ENCODE results near the gene PHOX2B.
"Not testable (repeated sequence)": the region's sequence is repeated elsewhere in the genome, so short reads cannot be mapped to it uniquely, and the experiment has no call there.

PHOX2B gene

DNA sequence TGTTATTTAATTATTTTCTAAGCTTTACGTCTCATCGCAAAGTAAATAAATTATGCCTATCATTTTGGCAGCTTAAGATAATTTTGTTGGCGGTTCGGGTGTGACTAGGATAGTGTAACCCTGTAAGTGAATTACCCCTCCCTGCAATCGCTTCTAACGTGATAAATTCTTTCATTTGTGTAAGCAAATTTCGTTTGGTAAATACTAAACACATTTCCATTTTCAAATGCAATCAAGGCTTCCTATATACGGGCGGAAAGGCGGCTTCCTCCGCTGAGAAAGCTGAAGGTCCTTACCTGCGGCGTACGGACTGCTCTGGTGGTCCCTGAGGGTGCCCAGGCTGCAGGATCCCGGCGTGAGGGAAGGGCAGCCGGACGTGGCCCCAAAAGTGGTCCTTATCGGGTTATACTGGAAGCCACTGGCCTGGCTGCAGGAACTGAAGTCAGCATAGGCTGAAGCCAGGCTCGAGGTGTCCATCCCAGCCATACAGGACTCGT is 403 bp downstream of the PHOX2B start:
- in situ Hi-C loops (cut with MboI; ENCODE audit: low sequenced_read_pairs) = no loop called here

DNA sequence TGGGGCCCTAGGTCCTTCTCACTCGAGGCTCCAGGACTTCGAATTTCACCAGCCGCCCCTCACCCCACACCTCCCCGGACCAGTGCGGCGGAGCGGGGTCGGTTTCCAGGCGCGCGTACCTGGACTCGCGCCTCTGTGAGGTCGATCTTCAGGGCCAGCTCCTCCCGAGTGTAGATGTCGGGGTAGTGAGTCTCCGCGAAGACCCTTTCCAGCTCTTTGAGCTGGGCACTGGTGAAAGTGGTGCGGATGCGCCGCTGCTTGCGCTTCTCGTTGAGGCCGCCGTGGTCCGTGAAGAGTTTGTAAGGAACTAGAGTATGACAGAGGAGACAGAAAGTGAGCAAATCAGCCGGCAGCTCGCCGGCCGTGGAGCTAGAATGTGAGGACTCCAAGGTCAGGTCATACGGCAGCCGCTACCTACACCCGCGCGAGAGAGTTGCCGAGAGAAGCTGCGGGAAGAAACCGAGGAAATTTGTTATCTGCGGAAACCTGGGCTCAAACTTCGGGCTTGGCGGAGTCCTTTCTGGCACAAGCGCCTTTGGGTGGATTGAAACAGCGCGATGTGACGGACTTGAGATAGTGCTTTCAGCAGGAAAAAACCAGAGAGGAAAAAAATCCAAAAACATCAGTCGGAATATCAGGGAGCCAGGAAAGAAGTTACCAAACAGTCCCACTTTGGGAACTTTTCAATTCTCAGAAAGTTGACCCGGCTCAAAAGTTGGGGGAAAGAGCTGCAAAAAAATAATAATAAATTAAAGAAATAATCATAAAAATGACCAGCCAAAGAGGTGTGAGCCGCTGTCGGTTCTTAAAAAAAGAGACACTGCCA is 1.1 kb downstream of the PHOX2B start:
- in situ Hi-C loops (cut with MboI; ENCODE audit: low sequenced_read_pairs) = no loop called here

DNA sequence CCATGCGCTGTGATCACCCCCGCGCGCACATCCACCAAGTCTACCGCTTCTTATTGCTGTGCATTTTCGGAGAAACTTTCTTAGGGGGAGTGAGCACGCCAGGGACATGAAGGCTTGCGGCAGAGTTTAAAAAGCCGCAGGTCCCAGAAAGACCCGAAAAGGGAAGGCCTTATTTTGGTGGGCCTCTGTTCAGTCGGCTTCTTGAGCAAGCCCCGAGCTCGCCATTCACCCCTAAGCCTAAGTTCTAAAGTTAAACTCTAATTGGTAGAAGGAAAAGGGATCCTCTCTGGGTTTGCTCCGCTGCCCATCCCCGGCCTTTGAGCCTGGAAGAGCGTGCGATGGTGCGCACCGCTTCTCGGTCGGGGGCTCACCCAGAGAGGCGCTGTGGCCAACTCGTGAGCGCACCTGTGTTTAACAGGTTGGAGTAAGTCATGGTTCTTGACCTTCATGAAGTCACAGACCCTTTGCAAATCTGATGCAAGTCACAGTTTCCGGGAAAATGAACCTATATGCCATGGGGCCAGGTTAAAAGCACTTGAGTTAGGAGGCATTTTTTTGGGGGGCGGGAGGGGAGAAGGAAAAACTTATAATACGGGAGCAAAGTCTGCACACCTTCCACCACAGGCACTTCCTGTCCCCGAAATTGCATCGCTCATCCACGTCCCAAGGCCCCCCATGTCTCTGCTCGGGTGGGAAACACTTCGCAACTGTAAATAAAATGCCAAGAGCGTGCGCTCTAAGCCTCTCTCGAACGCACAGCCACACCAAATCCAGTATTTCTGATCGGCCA is 1.9 kb downstream of the PHOX2B start:
- in situ Hi-C loops (cut with MboI; ENCODE audit: low sequenced_read_pairs) = no loop called here

DNA sequence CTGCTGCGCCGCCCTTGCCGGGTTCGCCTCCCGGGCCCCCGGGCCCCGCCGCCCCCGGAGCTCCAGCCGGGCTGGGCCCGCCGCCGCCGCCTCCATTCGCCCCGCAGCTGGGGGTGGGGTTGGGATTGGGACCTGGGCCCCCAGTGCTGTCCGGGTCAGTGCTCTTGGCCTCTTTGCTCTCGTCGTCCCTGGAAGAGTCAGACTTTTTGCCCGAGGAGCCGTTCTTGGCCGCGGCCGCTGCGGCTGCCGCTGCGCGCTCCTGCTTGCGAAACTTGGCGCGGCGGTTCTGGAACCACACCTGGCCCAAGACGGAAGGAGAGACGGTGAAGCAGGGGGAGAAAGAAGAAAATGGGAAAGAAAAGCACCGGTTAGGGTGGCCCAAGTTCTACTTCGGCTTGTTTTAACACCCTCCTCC is 2.5 kb downstream of the PHOX2B start:
- in situ Hi-C loops (cut with MboI; ENCODE audit: low sequenced_read_pairs) = no loop called here

DNA sequence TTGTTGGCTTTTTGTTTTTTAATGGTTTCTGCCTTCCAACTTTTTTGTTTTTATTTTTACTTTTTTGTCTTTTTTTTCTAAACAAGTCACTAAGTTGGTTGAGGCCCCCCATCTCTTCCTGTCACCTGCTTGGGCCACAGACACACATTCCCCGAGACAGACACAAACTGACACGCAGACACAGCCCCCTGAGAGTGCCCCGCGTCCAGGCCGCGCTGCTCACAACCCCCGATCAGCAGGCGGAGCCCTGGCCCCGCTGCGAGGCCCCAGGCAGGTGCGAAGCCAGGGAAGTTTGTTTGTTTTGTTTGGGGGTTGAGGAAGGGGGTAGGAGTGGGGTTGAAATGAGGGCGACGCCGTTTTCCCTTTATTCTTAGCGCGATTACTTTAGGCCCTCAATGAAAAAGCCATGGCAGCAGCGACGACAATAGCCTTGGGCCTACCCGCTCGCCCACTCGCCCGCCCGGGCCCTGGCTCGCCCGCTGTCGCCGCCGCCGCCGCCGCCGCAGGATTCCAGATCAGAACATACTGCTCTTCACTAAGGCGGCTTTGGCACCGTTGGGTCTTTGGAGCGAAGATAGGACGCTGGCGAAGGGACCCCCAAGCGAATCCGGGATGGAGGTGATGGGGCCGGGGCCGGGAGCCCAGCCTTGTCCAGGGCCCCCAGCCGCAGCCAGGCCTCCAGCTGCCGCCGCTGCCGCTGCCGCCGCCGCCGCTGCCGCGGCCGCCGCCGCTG is 3.1 kb downstream of the PHOX2B start:
- in situ Hi-C loops (cut with MboI; ENCODE audit: low sequenced_read_pairs) = no loop called here

DNA sequence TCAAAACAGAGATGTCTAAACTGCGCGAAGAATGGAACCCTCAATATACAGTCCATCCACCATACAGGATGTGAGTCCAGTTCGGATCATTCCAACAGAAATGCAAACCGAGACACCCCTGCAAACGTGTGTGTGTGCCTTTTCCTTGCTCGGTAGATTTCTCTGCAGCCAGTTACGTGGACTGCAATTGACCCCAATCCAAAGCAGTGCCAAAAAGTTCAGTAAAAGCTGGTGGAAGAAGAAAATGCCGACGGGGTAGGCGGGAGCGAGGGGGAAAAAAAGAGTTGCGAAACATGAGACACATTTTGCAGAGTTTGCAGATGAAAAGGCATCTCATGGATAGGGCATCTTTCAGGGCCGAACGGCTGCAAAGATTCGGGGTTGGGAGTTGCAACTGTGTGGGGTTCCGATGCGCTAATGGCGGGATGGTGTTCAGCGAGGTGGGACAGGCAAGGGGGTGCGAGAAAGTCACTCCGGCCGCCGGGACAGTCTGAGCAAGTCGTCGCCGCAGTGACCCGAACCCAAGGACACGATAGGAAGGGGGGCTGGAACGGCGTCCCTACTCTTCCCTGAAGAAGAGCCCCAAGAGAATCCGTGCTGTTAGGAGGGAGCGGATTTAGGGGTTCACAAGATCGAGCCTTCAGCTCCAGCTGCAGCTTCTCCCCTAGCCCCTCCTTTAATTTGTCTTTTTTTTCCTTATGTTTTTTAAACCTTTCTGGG is 3.8 kb downstream of the PHOX2B start:
- in situ Hi-C loops (cut with MboI; ENCODE audit: low sequenced_read_pairs) = no loop called here

DNA sequence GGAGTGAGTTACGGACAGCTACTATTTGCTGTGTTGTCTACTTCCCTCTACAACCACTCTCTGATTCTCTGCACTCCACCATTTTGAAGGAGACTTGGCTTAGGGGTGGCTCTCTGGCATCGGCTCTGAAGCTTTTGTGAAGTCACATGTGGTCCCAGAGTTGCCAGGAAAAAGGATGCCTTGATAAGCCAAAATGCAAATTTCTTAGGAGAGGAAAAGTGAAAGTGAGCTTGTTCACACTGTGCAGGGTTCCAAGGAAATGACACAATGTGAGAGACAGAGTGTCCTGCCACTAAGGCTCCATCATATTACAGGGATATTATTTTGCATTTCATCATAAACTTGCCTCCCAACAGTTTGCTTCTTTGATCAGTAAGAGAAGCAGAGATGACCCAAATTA is 7.2 kb downstream of the PHOX2B start:
- in situ Hi-C loops (cut with MboI; ENCODE audit: low sequenced_read_pairs) = no loop called here

DNA sequence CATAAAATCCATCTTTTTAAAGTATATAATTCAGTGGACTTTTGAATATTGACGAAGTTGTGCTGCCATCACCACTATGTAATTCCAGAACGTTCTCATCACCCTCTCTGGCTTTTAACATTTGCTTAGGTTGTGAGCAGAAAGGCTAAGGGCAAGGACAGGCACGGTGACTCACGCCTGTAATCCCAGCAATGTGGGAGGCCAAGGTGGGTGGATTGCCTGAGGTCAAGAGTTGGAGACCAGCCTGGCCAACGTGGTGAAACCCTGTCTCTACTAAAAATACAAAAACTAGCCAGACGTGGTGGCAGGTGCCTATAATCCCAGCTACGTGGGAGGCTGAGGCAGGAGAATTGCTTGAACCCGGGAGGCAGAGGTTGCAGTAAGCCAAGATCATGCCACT is 11.0 kb downstream of the PHOX2B start:
- in situ Hi-C loops (cut with MboI; ENCODE audit: low sequenced_read_pairs) = not testable (repeated sequence)

DNA sequence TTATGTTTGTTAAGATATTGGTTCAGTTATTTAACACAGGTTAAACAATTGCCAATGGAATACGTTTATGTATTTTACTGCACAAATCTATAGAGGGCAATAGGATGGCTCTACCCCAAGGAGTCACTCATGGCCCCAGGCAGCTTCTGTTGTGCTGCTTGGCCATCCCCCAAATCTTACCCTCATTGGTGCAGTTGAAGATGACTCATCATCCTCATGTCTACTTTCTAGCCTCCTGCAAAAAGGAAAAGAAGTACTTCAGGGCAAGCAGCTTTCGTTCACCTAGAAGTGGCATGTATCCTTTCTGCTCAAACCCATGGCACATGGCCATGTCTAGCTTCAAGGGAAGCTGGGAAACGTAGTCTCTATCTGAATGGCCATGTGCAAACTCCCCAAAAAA is 14.2 kb downstream of the PHOX2B start:
- in situ Hi-C loops (cut with MboI; ENCODE audit: low sequenced_read_pairs) = no loop called here

DNA sequence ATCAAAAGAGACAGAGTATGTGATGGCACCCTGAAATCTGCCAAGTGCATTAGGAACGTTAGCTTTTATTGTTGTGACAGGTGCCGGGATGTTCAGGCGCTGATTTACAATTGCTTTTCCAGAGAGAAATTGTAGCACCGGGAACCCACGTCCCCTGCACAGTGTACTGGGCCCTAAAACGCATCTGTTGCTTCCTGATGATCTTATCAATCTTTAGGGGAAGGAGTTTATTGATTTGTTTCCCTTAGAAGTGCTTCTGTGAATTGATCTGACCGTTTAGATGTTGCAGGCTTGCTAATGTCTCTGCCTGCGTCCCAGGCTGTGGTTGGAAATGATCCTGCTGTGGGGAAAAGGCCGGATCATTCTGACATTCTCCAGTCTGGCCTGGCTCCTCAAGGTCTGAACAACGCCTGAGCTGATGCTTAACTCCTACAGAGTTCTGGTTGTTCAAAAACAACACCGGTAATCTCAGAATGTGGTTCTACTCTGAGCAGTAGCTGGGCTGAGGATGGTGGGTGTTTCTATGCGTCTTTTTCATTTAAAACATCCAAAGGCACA is 16.9 kb downstream of the PHOX2B start:
- in situ Hi-C loops (cut with MboI; ENCODE audit: low sequenced_read_pairs) = no loop called here

DNA sequence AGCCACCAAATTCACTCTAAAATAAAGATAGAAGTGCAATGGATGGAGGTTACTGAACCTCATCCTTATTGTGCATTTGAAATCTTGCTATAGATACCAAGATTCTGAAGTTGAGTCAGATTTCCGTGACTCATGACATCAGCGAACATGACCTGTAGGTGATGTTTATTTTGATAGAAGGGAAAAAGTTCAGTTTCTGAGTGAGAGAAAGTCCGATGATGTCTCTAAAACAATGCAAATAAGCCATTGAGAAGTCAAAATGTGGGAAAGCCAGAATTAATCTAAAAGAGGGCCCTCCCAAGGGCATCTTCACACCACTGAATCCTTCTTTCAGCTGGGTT is 20.0 kb downstream of the PHOX2B start:
- in situ Hi-C loops (cut with MboI; ENCODE audit: low sequenced_read_pairs) = no loop called here

DNA sequence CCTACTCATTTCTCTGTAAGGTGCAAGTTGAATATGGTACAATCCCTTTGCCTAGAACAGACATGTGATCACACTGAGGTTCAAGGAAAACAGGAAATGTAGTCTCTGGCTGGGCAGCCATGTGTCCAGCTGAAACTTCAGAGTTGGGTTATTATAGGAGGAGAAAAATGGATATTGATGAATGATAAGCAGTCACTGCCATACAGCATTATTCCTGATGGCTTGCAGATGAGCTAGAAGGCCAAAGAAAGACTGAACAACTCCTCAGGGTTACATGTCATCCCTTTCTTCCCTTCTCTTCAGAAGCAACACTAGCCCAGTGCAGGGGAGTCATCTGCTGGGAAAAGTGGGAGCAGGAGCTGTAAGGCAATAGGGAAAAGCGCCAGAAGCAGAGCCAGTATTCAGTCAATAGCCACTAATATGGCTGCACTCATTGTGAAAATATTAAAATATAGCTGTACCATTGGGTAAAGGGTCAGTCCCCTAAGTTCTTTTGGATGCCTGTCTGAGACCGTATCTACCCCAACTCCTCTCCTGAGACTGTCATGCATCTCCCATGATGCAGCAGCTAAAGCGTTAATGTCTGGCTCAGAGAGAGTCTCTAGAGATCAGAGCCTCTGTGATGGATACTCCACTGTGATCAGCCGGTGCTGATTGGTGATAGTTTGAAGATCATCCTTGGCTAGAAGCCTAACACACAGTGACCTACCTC is 20.5 kb downstream of the PHOX2B start:
- in situ Hi-C loops (cut with MboI; ENCODE audit: low sequenced_read_pairs) = no loop called here

DNA sequence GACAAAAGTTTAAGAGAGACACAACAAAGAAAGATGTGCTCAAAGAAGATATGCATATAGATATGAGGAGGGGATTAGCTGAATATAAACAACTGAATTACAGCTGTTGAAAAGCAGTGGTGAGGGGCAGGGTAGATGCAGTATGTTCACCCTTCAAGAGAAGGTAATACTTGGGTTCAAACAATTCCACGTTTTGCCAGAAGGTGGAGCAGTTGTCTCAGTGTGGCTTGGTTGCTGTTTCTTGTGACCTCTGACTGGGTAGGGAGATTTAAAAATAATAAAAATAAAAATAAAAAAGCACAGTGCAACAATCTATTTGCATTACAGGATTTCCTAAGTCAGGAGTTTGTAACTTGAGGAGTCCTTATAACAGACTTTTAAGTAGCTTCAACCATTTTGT is 23.3 kb downstream of the PHOX2B start:
- in situ Hi-C loops (cut with MboI; ENCODE audit: low sequenced_read_pairs) = no loop called here

DNA sequence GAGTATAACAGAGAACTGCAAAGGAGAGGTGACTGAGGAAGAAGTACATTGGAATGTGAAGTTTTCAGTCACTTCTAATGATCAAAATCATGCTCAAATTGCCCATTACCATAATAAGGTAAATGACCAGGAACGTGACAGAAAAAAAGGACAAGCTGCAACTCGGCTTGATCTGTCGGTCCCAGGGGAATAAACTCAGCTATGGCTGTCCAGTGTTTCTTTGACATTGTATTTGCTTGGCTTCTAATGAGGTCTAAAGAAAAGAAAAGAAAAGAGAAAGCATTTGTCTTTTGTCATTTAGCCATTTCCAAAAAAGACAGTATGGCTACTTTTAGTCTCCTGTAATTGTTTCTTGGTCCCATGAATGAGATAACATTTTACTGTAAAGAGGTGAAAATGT is 25.2 kb downstream of the PHOX2B start:
- in situ Hi-C loops (cut with MboI; ENCODE audit: low sequenced_read_pairs) = no loop called here

DNA sequence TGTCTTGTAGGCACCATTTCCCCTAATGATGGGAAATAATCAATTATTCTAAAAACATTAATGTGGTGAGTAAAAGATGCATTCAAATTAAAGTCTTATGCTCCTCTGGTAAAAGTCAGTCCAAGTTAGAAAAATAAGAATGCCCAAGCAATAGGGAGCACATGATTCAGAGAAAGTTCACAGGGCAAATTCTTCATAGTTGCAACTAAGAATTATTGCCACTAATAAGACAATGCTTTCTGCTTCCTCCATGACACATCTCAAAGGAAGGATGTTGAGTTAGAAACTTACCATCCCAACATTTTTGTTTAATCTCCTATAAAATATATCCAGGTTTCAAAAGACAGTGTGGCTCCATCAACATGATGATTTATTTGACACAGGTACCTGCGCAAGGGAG is 26.3 kb downstream of the PHOX2B start:
- in situ Hi-C loops (cut with MboI; ENCODE audit: low sequenced_read_pairs) = no loop called here

DNA sequence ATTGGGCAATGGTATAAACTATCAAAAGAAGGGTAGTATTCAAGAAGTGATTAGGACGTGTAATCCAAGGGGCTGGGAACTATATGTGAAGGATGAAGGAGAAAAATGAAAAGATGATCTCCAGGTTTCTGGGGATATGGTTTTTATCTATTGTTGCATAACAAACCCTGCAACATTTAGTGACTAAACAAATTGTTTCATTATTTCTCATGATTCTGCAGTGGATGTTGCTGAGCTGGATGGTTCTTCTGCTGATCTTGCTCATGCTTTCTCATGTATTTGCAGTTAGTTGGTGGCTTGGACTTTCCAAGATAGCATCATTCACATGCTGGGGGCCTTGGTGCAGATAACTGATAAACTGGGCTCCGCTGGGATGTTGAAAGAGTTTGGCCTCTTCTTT is 29.1 kb downstream of the PHOX2B start:
- in situ Hi-C loops (cut with MboI; ENCODE audit: low sequenced_read_pairs) = no loop called here

DNA sequence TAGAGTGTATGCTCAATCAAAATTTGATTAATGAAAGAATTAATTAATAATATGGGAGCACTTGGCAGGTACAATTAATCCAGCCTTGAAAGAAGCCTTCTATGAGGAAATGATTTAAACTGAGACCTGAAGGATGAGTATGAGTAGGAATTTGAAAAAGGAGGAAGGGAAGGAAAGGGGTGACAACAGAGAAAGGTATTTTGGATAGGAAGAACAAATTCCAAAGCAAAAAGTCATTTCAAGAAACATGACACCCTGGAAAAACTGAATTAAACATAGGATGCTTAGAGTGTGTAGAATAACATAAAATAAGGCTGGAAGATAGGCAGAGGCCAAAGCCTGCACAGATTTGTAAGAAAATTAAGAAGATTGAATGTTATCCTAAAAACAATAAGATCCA is 29.6 kb downstream of the PHOX2B start:
- in situ Hi-C loops (cut with MboI; ENCODE audit: low sequenced_read_pairs) = no loop called here

DNA sequence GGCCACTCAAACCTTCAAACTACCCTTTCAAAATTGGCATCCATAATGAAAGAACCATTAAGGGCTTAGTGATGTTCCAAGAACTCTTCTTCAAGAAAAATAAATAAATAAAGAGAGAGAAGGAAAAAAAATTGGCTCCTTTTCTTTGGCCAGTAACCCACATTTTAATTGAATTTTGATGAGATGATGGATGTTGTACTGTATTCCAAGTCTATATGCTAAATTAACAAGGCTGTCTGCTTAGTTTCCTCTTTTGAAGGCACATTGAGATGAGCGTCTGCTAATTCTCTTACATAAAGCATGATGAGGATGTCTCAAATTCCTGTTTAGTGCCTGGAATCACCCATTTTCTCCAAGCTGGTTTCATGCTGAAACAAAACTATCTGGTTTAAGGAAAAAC is 33.4 kb downstream of the PHOX2B start:
- in situ Hi-C loops (cut with MboI; ENCODE audit: low sequenced_read_pairs) = no loop called here

DNA sequence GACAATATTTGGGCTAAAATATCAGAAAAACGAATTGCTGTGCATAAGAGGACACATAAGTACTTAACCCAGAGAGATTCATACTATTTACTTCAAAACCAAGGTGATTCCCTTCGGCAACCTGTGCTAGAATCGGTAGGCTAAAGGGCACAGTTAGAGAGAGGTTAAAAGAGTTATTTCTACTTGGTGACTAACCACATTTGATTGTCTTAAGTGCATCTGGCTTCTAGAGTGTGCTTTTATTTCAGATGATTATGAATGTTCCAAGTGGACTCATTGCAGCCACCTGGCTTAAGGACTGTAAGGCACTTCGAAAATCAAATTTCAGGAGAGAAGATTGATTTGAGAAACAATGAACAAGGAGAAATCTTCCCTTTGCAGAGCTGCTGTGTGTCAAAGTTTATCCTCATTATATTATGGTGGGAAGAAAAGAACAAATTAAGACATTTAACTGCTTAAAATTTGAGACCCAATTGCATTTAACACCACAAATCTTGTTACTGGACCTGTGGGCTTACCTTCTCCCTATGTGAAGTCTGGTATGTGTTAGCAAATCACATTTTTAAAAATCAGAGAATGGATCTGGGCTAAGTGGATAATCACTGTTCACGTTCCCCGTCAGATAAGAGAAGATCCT is 34.0 kb downstream of the PHOX2B start:
- in situ Hi-C loops (cut with MboI; ENCODE audit: low sequenced_read_pairs) = no loop called here

DNA sequence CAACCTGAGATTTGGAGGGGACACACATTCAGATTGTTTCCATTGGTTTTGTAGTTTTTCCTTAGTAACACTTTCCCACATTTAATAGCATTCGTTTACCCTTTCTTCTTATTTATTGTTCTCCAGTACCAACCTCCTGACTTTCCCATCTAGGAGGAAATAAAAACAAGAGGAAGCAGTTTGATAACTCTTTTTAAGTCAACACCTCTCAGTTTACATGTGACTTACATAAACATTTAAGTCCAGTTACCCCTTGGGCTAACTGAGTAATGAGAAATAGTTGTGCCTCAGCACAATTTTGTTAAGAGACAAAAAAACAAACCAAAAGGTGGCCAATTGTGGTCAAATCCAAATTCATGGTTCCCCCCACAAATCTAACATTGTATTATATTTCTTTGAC is 34.8 kb downstream of the PHOX2B start:
- in situ Hi-C loops (cut with MboI; ENCODE audit: low sequenced_read_pairs) = no loop called here
